ENCODE results near the gene PHF20.
"Not testable (repeated sequence)": the region's sequence is repeated elsewhere in the genome, so short reads cannot be mapped to it uniquely, and the experiment has no call there.

PHF20 gene

GRCh38 chr20:35942243-35942642 is 170.4 kb downstream of the PHF20 start:
- TF ChIP-seq CTCF (IDR thresholded peaks at IDR 0.05; ENCODE audit: borderline replicate concordance, insufficient read depth, low read depth, low read length), result no peak

GRCh38 chr20:35947489-35947888 is 175.7 kb downstream of the PHF20 start:
- no peak overlapping the region for H3K4me3 ChIP-seq (ENCODE audit: low read depth, low read length)
- peak; percentile 41; the same call in 1 of the 2 replicates for TF ChIP-seq CTCF (IDR thresholded peaks at IDR 0.05; ENCODE audit: borderline replicate concordance, insufficient read depth, low read depth, low read length)

More at GRCh38 chr20:35942243-35942642, 170.4 kb downstream of the PHF20 start:
- no peak overlapping the region for H3K4me3 ChIP-seq (ENCODE audit: low read depth, low read length)

- no peak for TF ChIP-seq CTCF (IDR thresholded peaks at IDR 0.05; ENCODE audit: borderline replicate concordance, insufficient read depth, low read depth, low read length)
Observed at GRCh38 chr20:35947907-35948306, 176.1 kb downstream of the PHF20 start.

GRCh38 chr20:35950093-35950492 is 178.3 kb downstream of the PHF20 start:
- no peak overlapping the region for H3K4me3 ChIP-seq (ENCODE audit: low read depth, low read length)

More at GRCh38 chr20:35947907-35948306, 176.1 kb downstream of the PHF20 start:
- no peak overlapping the region for H3K4me3 ChIP-seq (ENCODE audit: low read depth, low read length)

GRCh38 chr20:35952080-35952479 is 180.3 kb downstream of the PHF20 start:
- H3K4me3 ChIP-seq (ENCODE audit: low read depth, low read length), result not testable (repeated sequence)

More at GRCh38 chr20:35950093-35950492, 178.3 kb downstream of the PHF20 start:
- no peak for TF ChIP-seq CTCF (IDR thresholded peaks at IDR 0.05; ENCODE audit: borderline replicate concordance, insufficient read depth, low read depth, low read length)

GRCh38 chr20:35952480-35953386 is 180.9 kb downstream of the PHF20 start:
- no peak for TF ChIP-seq CTCF (IDR thresholded peaks at IDR 0.05; ENCODE audit: borderline replicate concordance, insufficient read depth, low read depth, low read length)
- H3K4me3 ChIP-seq (ENCODE audit: low read depth, low read length), result peak overlapping the region; percentile 96

- TF ChIP-seq CTCF (IDR thresholded peaks at IDR 0.05; ENCODE audit: borderline replicate concordance, insufficient read depth, low read depth, low read length), result no peak
- H3K4me3 ChIP-seq (ENCODE audit: low read depth, low read length), result peak overlapping the region; percentile 96
Observed at GRCh38 chr20:35953387-35954199, 181.8 kb downstream of the PHF20 start.
